ENCODE measurements around the gene ZNF776.

Gene ZNF776

DNA sequence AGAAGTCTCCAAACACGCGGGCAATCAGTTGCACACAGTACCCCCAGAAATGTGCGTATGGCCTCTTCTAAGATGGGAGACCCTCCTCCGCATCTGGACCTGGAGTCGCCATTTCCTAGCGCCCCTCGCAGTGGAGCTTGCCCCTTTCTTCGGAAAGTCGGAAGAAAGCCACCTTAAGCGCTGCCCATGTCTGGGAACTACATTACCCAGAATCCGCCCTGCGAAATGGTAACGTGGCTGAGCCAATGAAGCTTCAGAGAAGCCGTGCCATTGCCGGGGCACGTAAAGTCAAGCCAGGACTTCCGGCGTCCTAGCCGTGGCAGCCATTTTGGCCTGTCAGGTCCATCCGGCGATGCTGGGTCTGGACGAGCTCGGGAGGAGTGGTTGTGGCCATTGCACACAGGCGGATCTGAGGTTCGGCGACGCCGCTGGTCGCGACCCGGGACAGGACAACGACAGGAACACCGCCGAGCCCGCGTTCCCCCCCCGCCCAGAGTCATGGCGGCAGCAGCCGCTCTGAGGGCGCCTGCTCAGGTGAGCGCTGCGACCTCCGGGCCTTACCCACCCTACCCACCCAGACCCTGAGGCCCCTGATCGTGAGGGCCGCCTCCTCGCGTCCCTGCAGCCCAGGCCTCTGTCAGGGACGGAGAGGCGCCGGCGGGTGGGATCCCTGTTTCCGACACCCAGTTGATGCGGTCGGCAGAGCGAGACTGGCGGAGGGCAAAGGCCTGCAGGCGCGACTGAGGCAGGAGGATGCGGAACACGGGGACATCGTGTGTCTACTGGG, 22.9 kb downstream of the ZNF776 start, which contains the start of gene ZNF586:
Gene ZNF586 (plus strand): TSS at position 332 of the 787 bp plus-strand sequence. CDS start 167 bp downstream, at position 499.
- H3K4me1 Mint-ChIP-seq: peaks cover 27% of the 10 kb centered on the region
- peak within 1 kb of the TSS; percentile 95 for H3K4me3 Mint-ChIP-seq
- peaks cover 76% of the 10 kb centered on the region for H3K9me3 Mint-ChIP-seq
- H3K27ac Mint-ChIP-seq: peak within 1 kb of the TSS; percentile 57
- H3K36me3 Mint-ChIP-seq (ENCODE audit: low read depth): peaks cover 81% of the 10 kb centered on the region
- TF ChIP-seq, protein P1, sequence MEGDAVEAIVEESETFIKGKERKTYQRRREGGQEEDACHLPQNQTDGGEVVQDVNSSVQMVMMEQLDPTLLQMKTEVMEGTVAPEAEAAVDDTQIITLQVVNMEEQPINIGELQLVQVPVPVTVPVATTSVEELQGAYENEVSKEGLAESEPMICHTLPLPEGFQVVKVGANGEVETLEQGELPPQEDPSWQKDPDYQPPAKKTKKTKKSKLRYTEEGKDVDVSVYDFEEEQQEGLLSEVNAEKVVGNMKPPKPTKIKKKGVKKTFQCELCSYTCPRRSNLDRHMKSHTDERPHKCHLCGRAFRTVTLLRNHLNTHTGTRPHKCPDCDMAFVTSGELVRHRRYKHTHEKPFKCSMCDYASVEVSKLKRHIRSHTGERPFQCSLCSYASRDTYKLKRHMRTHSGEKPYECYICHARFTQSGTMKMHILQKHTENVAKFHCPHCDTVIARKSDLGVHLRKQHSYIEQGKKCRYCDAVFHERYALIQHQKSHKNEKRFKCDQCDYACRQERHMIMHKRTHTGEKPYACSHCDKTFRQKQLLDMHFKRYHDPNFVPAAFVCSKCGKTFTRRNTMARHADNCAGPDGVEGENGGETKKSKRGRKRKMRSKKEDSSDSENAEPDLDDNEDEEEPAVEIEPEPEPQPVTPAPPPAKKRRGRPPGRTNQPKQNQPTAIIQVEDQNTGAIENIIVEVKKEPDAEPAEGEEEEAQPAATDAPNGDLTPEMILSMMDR (IDR thresholded peaks at IDR 0.05): no peak
- peak; percentile 83 for DNase-seq
- peaks cover 3% of the 10 kb centered on the region for H3K27me3 Mint-ChIP-seq (ENCODE audit: low read depth, poor library complexity)

GRCh38 chr19:57771417-57771816, 24.8 kb downstream of the ZNF776 start:
- peak overlapping the region; percentile 52 for H3K4me3 Mint-ChIP-seq
- TF ChIP-seq, protein P1 (IDR thresholded peaks at IDR 0.05): no peak
- H3K27ac Mint-ChIP-seq: peak overlapping the region; percentile 5

GRCh38 chr19:57773488-57773887, 26.9 kb downstream of the ZNF776 start:
- Mint-ChIP-seq H3K9me3 (peaks cover 94% of the 10 kb centered on the region), H3K27ac (no peak overlapping the region), H3K4me3 (no peak overlapping the region), H3K36me3 (ENCODE audit: low read depth) (peaks cover 96% of the 10 kb centered on the region), H3K27me3 (ENCODE audit: low read depth, poor library complexity) (peaks cover 6% of the 10 kb centered on the region), H3K4me1 (peaks cover 27% of the 10 kb centered on the region)
- no peak for DNase-seq
- TF ChIP-seq, protein P1 (IDR thresholded peaks at IDR 0.05): no peak

More at GRCh38 chr19:57771417-57771816, 24.8 kb downstream of the ZNF776 start:
- Mint-ChIP-seq H3K9me3 (peaks cover 87% of the 10 kb centered on the region), H3K4me1 (peaks cover 27% of the 10 kb centered on the region), H3K27me3 (ENCODE audit: low read depth, poor library complexity) (peaks cover 6% of the 10 kb centered on the region), H3K36me3 (ENCODE audit: low read depth) (peaks cover 89% of the 10 kb centered on the region)
- DNase-seq: no peak

GRCh38 chr19:57776764-57777296, 30.2 kb downstream of the ZNF776 start:
- Mint-ChIP-seq H3K27ac (no peak overlapping the region), H3K9me3 (peaks cover 95% of the 10 kb centered on the region), H3K27me3 (ENCODE audit: low read depth, poor library complexity) (peaks cover 3% of the 10 kb centered on the region), H3K36me3 (ENCODE audit: low read depth) (peaks cover 96% of the 10 kb centered on the region), H3K4me3 (no peak overlapping the region), H3K4me1 (peaks cover 4% of the 10 kb centered on the region)
- TF ChIP-seq, protein P1 (IDR thresholded peaks at IDR 0.05): no peak
- DNase-seq: no peak

GRCh38 chr19:57778336-57778735, 31.7 kb downstream of the ZNF776 start:
- DNase-seq: no peak
- H3K9me3 Mint-ChIP-seq: peaks cover 90% of the 10 kb centered on the region
- H3K36me3 Mint-ChIP-seq (ENCODE audit: low read depth): peaks cover 94% of the 10 kb centered on the region
- peaks cover 3% of the 10 kb centered on the region for H3K27me3 Mint-ChIP-seq (ENCODE audit: low read depth, poor library complexity)
- TF ChIP-seq, protein P1 (IDR thresholded peaks at IDR 0.05): no peak
- H3K4me3 Mint-ChIP-seq: no peak overlapping the region
- H3K27ac Mint-ChIP-seq: no peak overlapping the region
- H3K4me1 Mint-ChIP-seq: no peaks in the 10 kb centered on the region
